GM10248 (cell line): Measurements from ENCODE around the gene CD74.

Experiments used
- CTCF ChIA-PET: fragments of 300-600 bp; sonication (Branson Sonifier 250); formaldehyde crosslinking; extraction: SDS; loops from one replicate; lab custom pipeline; 2021; ENCODE audit warnings: antibody characterized with exemption; lab: Yijun Ruan, JAX
- POLR2A ChIA-PET: fragments of 350-650 bp; sonication (Branson Sonifier 250); formaldehyde crosslinking; extraction: SDS; loops from one replicate; lab custom pipeline; 2020; ENCODE audit warnings: antibody characterized with exemption; lab: Yijun Ruan, JAX
- DNase-seq: peaks from one replicate; pipeline ENCODE4 v3.0.0; 2012; ENCODE audit errors: extremely low spot score
- CTCF ChIP-seq: IDR thresholded peaks from 2 replicates; pipeline ENCODE4 v1.5.1; 2012; ENCODE audit warnings: mild to moderate bottlenecking, low read depth; ENCODE audit errors: extremely low read depth, missing control alignments, control extremely low read depth

Gene CD74

GRCh38 chr5:150395688-150395975, 17.1 kb downstream of the CD74 start:
- ChIA-PET CTCF (interaction anchor here (1.2 to 14.3 kb wide), 6 partner anchors 9 to 39 kb away, joined by 3 to 222 read pairs (median 6); no protein-coding TSS in a partner anchor), POLR2A (interaction anchor here (0.6 to 2.9 kb wide), 4 partner anchors 7 to 41 kb away, joined by 3 to 11 read pairs (median 8); partner anchors contain the start of gene CD74)
- no peak for TF ChIP-seq CTCF
- DNase-seq = no peak

DNA sequence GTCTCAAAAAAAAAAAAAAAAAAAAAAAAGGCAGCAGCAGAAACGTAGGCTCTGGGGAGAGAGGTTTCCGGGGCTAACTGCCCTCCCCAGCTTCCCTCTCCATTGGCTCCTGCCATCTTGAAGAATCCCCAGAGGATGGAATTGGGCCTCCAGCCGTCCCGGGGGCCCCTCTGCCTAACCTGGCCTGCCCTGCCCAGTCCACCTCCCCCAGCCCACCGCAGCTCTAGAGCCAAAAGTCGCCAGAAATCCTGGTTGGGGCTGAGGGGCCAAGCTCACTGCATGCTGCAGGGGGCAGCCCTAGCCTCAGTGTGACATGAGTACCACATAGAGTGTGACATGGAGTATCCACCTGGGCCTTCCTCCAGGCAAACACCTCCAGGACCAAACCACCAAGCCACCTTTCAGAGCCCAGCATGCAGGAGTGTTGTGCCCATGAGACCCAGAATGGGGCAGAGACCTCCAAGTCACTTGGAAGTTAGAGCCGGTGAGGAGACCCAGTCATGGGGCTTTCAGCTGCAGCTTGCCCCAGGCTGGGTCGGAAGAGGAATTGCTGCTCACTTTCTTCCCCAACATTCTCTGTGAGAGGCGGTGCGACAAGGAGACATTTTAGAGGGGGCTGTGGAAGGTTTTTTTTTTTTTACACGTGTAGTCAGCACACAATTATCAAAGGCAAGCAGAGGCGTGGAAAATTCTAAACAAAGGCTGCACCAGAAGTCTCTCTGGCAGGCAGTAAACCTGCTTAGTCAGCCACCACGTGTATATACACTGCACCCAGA, 17.6 kb downstream of the CD74 start:
- ChIA-PET CTCF (interaction anchor here (1.2 to 14.3 kb wide), 7 partner anchors 9 to 64 kb away, joined by 3 to 222 read pairs (median 5); no protein-coding TSS in a partner anchor), POLR2A (interaction anchor here (0.6 to 2.9 kb wide), 5 partner anchors 10 to 56 kb away, joined by 4 to 11 read pairs (median 5); partner anchors contain the start of gene CD74)
- TF ChIP-seq CTCF = no peak

DNA sequence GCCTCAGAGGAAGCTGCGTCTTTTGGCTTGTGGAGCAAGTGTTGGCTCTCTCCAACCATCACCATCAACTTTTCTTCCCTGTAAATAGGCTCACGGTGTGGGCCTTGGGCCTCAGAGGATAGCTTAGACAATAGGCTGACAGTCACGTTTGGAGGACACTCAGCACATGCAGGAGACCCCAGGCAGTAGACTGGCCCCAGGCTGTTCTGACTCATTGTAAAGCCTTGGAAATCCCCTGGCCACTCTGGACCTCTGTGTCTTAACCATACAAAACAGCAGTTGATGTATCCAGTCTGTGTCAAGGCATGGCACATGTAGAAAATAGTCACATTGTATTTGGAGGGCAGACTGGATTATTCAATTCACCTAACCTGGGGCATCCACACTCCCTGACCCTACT, 18.6 kb downstream of the CD74 start:
- DNase-seq = peak; percentile 66
- ChIA-PET POLR2A (interaction anchor here (0.6 to 2.4 kb wide), 3 partner anchors 13 to 57 kb away, joined by 5 to 11 read pairs (median 5); partner anchors contain the start of gene CD74), CTCF (interaction anchor here (1.3 to 14.3 kb wide), 4 partner anchors 10 to 65 kb away, joined by 4 to 222 read pairs (median 6); no protein-coding TSS in a partner anchor)
- no peak for TF ChIP-seq CTCF

More for the DNA sequence above, 17.6 kb downstream of the CD74 start:
- no peak for DNase-seq

DNA sequence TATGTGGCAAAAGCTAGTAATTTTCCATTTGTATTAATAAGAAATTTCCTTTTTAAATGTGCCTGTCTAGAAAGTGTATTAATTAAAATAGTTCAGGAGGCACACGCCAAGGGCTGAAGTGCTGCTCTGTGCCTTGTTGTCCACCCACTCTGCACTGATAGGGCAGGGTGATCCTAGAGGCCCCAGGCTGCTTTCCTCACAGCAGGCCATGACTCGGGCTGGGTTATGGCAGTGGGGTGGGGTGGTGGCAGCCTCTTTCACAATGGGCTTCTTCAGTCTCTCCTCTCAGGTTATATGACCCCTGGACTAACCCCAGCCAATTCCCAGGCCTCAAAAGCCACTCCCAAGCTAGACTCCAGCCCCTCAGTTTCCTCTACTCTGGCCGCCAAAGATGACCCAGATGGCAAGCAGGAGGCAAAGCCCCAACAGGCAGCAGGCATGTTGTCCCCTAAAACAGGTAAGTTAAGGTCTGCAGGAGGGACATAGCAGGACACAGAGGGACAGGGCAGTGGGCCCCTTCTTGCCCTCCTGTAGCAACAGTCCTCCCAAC, 19.5 kb downstream of the CD74 start:
- no peak for TF ChIP-seq CTCF
- CTCF ChIA-PET = interaction anchor here (1.4 to 2.6 kb wide), 2 partner anchors 11 to 57 kb away, joined by 3 to 7 read pairs; no protein-coding TSS in a partner anchor
- POLR2A ChIA-PET = interaction anchor here (0.5 to 1.2 kb wide), 2 partner anchors 8 to 315 kb away, joined by 3 read pairs; no protein-coding TSS in a partner anchor
- no peak for DNase-seq

GRCh38 chr5:150392680-150393079, 20.0 kb downstream of the CD74 start:
- ChIA-PET CTCF (interaction anchor here (1.4 kb wide), 1 partner anchor 58 kb away, joined by 3 read pairs; no protein-coding TSS in a partner anchor), POLR2A (interaction anchor here (0.6 to 1.2 kb wide), 2 partner anchors 8 to 1136 kb away, joined by 3 to 5 read pairs; no protein-coding TSS in a partner anchor)
- no peak for TF ChIP-seq CTCF
- no peak for DNase-seq

GRCh38 chr5:150391986-150392385, 20.7 kb downstream of the CD74 start:
- TF ChIP-seq CTCF = no peak
- CTCF ChIA-PET = interaction anchor here (1.4 kb wide), 1 partner anchor 58 kb away, joined by 3 read pairs; no protein-coding TSS in a partner anchor
- no peak for DNase-seq
- POLR2A ChIA-PET = interaction anchor here (0.6 to 1.2 kb wide), 3 partner anchors 9 to 20 kb away, joined by 3 to 5 read pairs (median 3); partner anchors contain the start of gene CD74
